RWPE2 (cell line): ENCODE measurements around the gene CCDC85B.

ENCODE experiments used
- ATAC-seq: fragments of 200-7000 bp; cut with Tn5 transposase; 3 replicates; pipeline ENCODE4 v1.9.1; 2021; ENCODE audit warnings: low read depth
- DNase-seq: peaks from one replicate; pipeline ENCODE4 v3.0.0-alpha.2; 2020; ENCODE audit warnings: low spot score
- H3K27ac ChIP-seq: fragments of 450-650 bp; 2 replicates; pipeline ENCODE4 v1.5.1; 2017; ENCODE audit warnings: mild to moderate bottlenecking; ENCODE audit not compliant: poor library complexity, severe bottlenecking
- H3K27me3 ChIP-seq: fragments of 250-450 bp; sonication (Bioruptor Pico); 2 replicates; pipeline ENCODE4 v1.5.1; 2021; ENCODE audit warnings: mild to moderate bottlenecking, moderate library complexity; ENCODE audit not compliant: insufficient read depth, poor library complexity, severe bottlenecking
- H3K36me3 ChIP-seq: fragments of 250-450 bp; sonication (Bioruptor Pico); 2 replicates; pipeline ENCODE4 v1.5.1; 2020; ENCODE audit warnings: low read depth, mild to moderate bottlenecking, moderate library complexity
- H3K4me1 ChIP-seq: fragments of 250-450 bp; sonication (Bioruptor Pico); 2 replicates; pipeline ENCODE4 v1.5.1; 2021; ENCODE audit warnings: mild to moderate bottlenecking, moderate library complexity; ENCODE audit not compliant: insufficient read depth, poor library complexity, severe bottlenecking
- H3K4me3 ChIP-seq: fragments of 250-450 bp; sonication (Bioruptor Pico); 2 replicates; pipeline ENCODE4 v1.5.1; 2021; ENCODE audit warnings: mild to moderate bottlenecking, moderate library complexity; ENCODE audit not compliant: severe bottlenecking
- H3K9me3 ChIP-seq: fragments of 250-450 bp; sonication (Bioruptor Pico); 2 replicates; pipeline ENCODE4 v1.5.1; 2021; ENCODE audit warnings: mild to moderate bottlenecking, moderate library complexity; ENCODE audit not compliant: severe bottlenecking
- CTCF ChIP-seq: fragments of 450-650 bp; IDR thresholded peaks from one replicate; pipeline ENCODE4 v1.5.1; 2017; ENCODE audit warnings: mild to moderate bottlenecking, moderate library complexity; ENCODE audit not compliant: poor library complexity, severe bottlenecking

Gene CCDC85B

GRCh38 chr11:65871811-65872548, 18.5 kb upstream of the CCDC85B start:
- ATAC-seq (peak; percentile 32), DNase-seq (peak; percentile 58)
- Histone ChIP-seq H3K9me3 (no peaks in the 10 kb centered on the region), H3K4me1 (no peaks in the 10 kb centered on the region), H3K36me3 (peaks cover 11% of the 10 kb centered on the region), H3K27ac (peak overlapping the region; percentile 72), H3K4me3 (peak overlapping the region; percentile 34), H3K27me3 (no peaks in the 10 kb centered on the region)
- TF ChIP-seq CTCF = no peak

GRCh38 chr11:65872586-65873317, 17.7 kb upstream of the CCDC85B start, which contains the start of gene EFEMP2:
Gene EFEMP2 (minus strand): TSS chr11:65872800. CDS start chr11:65872354, 446 bp downstream.
- peak within 1 kb of the TSS; percentile 72 for H3K27ac ChIP-seq
- H3K4me1 ChIP-seq = no peaks in the 10 kb centered on the region
- H3K27me3 ChIP-seq = no peaks in the 10 kb centered on the region
- no peaks in the 10 kb centered on the region for H3K9me3 ChIP-seq
- H3K36me3 ChIP-seq = peaks cover 4% of the 10 kb centered on the region
- TF ChIP-seq CTCF = no peak
- peak within 1 kb of the TSS; percentile 34 for H3K4me3 ChIP-seq
- ATAC-seq (no peak), DNase-seq (no peak)

DNA sequence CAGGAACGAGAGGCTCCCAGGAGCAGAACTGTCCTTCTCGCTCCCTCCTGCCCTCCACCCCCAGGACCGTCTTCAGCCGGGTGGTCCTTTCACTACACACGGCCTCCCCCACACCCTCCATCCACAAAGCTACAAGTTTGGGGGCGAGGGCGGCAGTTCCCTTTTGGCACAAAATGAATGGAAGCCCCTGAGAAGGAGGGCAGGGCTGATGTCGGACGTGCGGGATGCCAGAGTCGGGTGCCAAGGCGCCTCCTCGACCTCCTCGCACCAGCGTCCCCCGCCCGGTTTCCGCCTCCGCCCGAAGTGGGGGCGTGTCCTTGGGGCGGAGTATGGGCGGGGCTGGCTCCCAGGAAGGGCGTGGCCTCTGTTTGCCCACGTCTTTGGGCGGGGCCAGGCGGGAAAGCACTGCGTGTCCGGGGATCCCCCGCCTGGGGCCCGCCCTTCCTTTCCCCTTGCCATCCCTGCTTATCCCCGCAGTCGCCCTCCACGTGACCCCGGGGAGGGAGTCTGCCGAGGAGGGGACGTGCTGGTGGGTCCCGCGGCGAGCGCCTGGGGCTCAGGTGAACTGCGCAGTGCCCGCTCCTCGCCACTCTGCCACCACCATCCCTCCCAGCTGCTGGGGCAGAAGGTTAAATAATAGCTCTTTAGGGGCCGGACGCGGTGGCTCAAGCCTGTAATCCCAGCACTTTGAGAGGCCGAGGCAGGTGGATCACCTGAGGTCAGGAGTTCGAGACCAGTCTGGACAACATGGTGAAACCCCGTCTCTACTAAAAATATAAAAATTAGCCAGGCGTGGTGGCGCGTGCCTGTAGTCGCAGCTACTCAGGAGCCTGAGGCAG, 16.9 kb upstream of the CCDC85B start:
- no peaks in the 10 kb centered on the region for H3K36me3 ChIP-seq
- H3K9me3 ChIP-seq = no peaks in the 10 kb centered on the region
- no peaks in the 10 kb centered on the region for H3K27me3 ChIP-seq
- H3K27ac ChIP-seq = peak overlapping the region; percentile 72
- H3K4me3 ChIP-seq = peak overlapping the region; percentile 34
- no peak for TF ChIP-seq CTCF
- no peaks in the 10 kb centered on the region for H3K4me1 ChIP-seq
- DNase-seq (peak; percentile 93), ATAC-seq (peak; percentile 58)

DNA sequence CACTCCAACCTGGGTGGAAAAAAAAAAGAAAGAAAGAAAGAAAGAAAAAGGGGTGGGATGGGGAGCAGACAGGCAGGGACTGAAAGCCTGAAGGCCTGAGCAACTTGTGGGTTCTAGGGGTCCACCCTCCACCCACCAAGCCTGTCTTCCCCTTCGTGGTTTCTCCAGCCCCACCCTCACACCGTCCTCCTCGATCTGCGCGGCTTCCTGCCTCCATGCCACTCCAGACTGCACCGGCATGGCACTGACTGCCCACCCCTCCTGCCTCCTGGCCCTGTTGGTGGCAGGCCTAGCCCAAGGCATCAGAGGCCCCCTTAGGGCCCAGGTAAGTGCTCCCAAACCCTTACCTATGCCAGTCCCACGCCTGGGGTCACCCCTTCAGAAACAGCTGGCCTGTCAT, 10.9 kb upstream of the CCDC85B start, which contains the start of gene CTSW:
Gene CTSW, plus strand, starts transcription at position 221 of the 400 bp plus-strand sequence. Its CDS starts 18 bp downstream, at position 239.
- no peak within 1 kb of the TSS for H3K27ac ChIP-seq
- H3K36me3 ChIP-seq = peaks cover 17% of the 10 kb centered on the region
- no peaks in the 10 kb centered on the region for H3K4me1 ChIP-seq
- DNase-seq (no peak), ATAC-seq (no peak)
- no peak within 1 kb of the TSS for H3K4me3 ChIP-seq
- TF ChIP-seq CTCF = no peak
- H3K27me3 ChIP-seq = no peaks in the 10 kb centered on the region
- no peaks in the 10 kb centered on the region for H3K9me3 ChIP-seq
